Liver (tissue), 9 donors: ENCODE results near the gene GYG2. TPM values are rescaled to one million over a fixed set of nuclear protein-coding genes. Genes with fewer than 3 reads are reported as not detected.

Experiments
- DNase-seq: peaks from one replicate; pipeline ENCODE4 v3.0.0-alpha.2; 2017; ENCODE audit warnings: low spot score
- H3K27ac ChIP-seq, 2 donors: one replicate each; pipeline ENCODE4 v1.7.0; 2013; ENCODE audit warnings: inconsistent platforms in 2 of 2, low read length in 2 of 2, control low read depth in 1 of 2, low read depth in 1 of 2, mild to moderate bottlenecking in 1 of 2
- H3K27me3 ChIP-seq, 4 donors: one replicate each; pipeline versions ENCODE4 v1.6.1 to v1.7.0; 2013; ENCODE audit warnings: low read length in 3 of 4, inconsistent platforms in 1 of 4, mild to moderate bottlenecking in 1 of 4, moderate library complexity in 1 of 4; ENCODE audit not compliant: control insufficient read depth in 4 of 4, insufficient read depth in 4 of 4
- H3K36me3 ChIP-seq, 4 donors: one replicate each; pipeline versions ENCODE4 v1.6.1 to v1.7.0; 2013; ENCODE audit warnings: low read length in 3 of 4, mild to moderate bottlenecking in 3 of 4, low read depth in 1 of 4, moderate library complexity in 1 of 4; ENCODE audit not compliant: control insufficient read depth in 4 of 4, insufficient read depth in 3 of 4
- H3K4me1 ChIP-seq, 4 donors: one replicate each; pipeline versions ENCODE4 v1.6.1 to v1.7.0; 2013; ENCODE audit warnings: low read length in 3 of 4, mild to moderate bottlenecking in 3 of 4, moderate library complexity in 1 of 4; ENCODE audit not compliant: control insufficient read depth in 4 of 4, insufficient read depth in 4 of 4
- H3K4me3 ChIP-seq, 3 donors: one replicate each; pipeline versions ENCODE4 v1.6.1 to v1.7.0; 2013; ENCODE audit warnings: low read length in 3 of 3, control low read depth in 1 of 3, low read depth in 1 of 3, mild to moderate bottlenecking in 1 of 3
- H3K9ac ChIP-seq, 2 donors: one replicate each; pipeline ENCODE4 v1.7.0; 2013; ENCODE audit warnings: low read length in 2 of 2, mild to moderate bottlenecking in 2 of 2, moderate library complexity in 2 of 2, control low read depth in 1 of 2, low read depth in 1 of 2
- H3K9me3 ChIP-seq, 4 donors: one replicate each; pipeline versions ENCODE4 v1.6.1 to v1.7.0; 2013; ENCODE audit warnings: low read length in 3 of 4; ENCODE audit not compliant: control insufficient read depth in 4 of 4
- EGR1 ChIP-seq, 2 donors: IDR thresholded peaks; 2 replicates each; pipeline ENCODE4 v1.6.1; 2016 to 2018; ENCODE audit warnings: antibody characterized with exemption in 2 of 2, low read depth in 2 of 2
- FOXA1 ChIP-seq: IDR thresholded peaks from 2 replicates; pipeline ENCODE4 v1.6.1; 2016; ENCODE audit warnings: antibody characterized with exemption
- FOXA2 ChIP-seq: IDR thresholded peaks from 2 replicates; pipeline ENCODE4 v1.6.1; 2016; ENCODE audit warnings: antibody characterized with exemption
- GABPA ChIP-seq, 2 donors: IDR thresholded peaks in 1 of 2; conservative IDR thresholded peaks in 1 of 2; 2 replicates each; pipeline ENCODE4 v1.6.1; 2016; ENCODE audit warnings: antibody characterized with exemption in 2 of 2, mild to moderate bottlenecking in 1 of 2, moderate library complexity in 1 of 2
- HNF4A ChIP-seq, 2 donors: conservative IDR thresholded peaks; 2 replicates each; pipeline ENCODE4 v1.6.1; 2016; ENCODE audit warnings: antibody characterized with exemption in 2 of 2, mild to moderate bottlenecking in 2 of 2
- HNF4G ChIP-seq: IDR thresholded peaks from 2 replicates; pipeline ENCODE4 v1.6.1; 2016; ENCODE audit warnings: antibody characterized with exemption
- JUND ChIP-seq, 2 donors: IDR thresholded peaks; 2 replicates each; pipeline ENCODE4 v1.6.1; 2016; ENCODE audit warnings: antibody characterized with exemption in 2 of 2
- NR2F2 ChIP-seq: IDR thresholded peaks from 2 replicates; pipeline ENCODE4 v1.6.1; 2016; ENCODE audit warnings: antibody characterized with exemption
- RAD21 ChIP-seq, 2 donors: IDR thresholded peaks; 2 replicates each; pipeline ENCODE4 v1.6.1; 2016; ENCODE audit warnings: antibody characterized with exemption in 2 of 2, mild to moderate bottlenecking in 2 of 2
- RXRA ChIP-seq, 2 donors: IDR thresholded peaks; 2 replicates each; pipeline ENCODE4 v1.6.1; 2017 to 2018; ENCODE audit warnings: antibody characterized with exemption in 2 of 2, mild to moderate bottlenecking in 1 of 2
- SP1 ChIP-seq: IDR thresholded peaks from 2 replicates; pipeline ENCODE4 v1.6.1; 2018; ENCODE audit warnings: antibody characterized with exemption, mild to moderate bottlenecking
- TAF1 ChIP-seq: conservative IDR thresholded peaks from 2 replicates; pipeline ENCODE4 v1.6.1; 2016; ENCODE audit warnings: antibody characterized with exemption, mild to moderate bottlenecking
- YY1 ChIP-seq: IDR thresholded peaks from 2 replicates; pipeline ENCODE4 v1.6.1; 2016; ENCODE audit warnings: antibody characterized with exemption, mild to moderate bottlenecking
- WGBS: extraction: QIAGEN DNeasy Blood & Tissue Kit; methylation state at CpG from one replicate; pipeline ENCODE4 v1.1.7; 2013; 5-methylcytosine and 5-hydroxymethylcytosine counted together
- polyA plus RNA-seq, 2 donors: library from polyadenylated mRNA; stranded (reverse) in 1 of 2; unstranded in 1 of 2; fragments of 200-250 nt in 1 of 2; fragments of >200 nt in 1 of 2; fragmentation: Nextera tagmentation in 1 of 2; extraction: Ambion mirVana in 1 of 2; gene quantifications; one replicate each; pipeline versions ENCODE4 v1.2.1 to v1.2.3, GENCODE V29; 2013 to 2015
- total RNA-seq, 2 donors: library from RNA; depleted of rRNA; stranded (reverse); fragments of >200 nt; gene quantifications; one replicate each; pipeline ENCODE4 v1.2.3, GENCODE V29; 2014
- TF ChIP-seq, protein P1 (sequence below): IDR thresholded peaks from 2 replicates; pipeline ENCODE4 v1.6.1; 2016; ENCODE audit warnings: antibody characterized with exemption
- TF ChIP-seq, protein P2 (sequence below): IDR thresholded peaks from 2 replicates; pipeline ENCODE4 v1.6.1; 2016; ENCODE audit warnings: antibody characterized with exemption
- TF ChIP-seq, protein P3 (sequence below): fragments of 150-350 bp; IDR thresholded peaks from 2 replicates; pipeline ENCODE4 v1.5.1; 2017; ENCODE audit warnings: improper control_type of control experiment, low read depth, low read length; ENCODE audit not compliant: missing input control
- TF ChIP-seq, protein P4 (sequence below): IDR thresholded peaks from 2 replicates; pipeline ENCODE4 v1.6.1; 2016; ENCODE audit warnings: antibody characterized with exemption
- TF ChIP-seq, protein P5 (sequence below): IDR thresholded peaks from 2 replicates; pipeline ENCODE4 v1.6.1; 2016; ENCODE audit warnings: antibody characterized with exemption, mild to moderate bottlenecking
- donor health status: healthy.
- donor health status: healthy.
- donor health status: healthy.
- donor health status: healthy.
- donor health status: healthy.

GYG2 gene
- total and polyA plus RNA-seq, 4 donors: 11.3 to 32.6 (median 14.3) TPM

DNA sequence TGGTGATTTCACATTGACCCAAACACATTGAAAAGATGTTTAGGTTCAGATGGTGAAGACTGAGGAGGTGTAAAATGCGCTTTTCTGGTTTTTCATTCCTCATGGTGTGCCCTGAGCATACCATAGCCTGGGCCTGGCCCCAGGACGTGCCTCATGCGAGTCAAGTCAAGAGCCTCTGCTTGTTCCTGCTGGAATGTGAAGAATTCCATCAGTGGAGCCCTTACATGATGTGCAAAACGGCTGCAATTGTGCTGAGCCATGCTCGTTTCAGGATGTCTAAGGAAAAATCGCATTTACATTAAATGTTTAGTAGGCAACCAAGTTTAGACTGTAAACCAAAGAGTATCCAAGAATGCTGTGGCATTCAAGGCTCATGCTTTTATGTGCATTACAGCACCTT, 34.9 kb downstream of the GYG2 start:
- TF ChIP-seq, protein P1, sequence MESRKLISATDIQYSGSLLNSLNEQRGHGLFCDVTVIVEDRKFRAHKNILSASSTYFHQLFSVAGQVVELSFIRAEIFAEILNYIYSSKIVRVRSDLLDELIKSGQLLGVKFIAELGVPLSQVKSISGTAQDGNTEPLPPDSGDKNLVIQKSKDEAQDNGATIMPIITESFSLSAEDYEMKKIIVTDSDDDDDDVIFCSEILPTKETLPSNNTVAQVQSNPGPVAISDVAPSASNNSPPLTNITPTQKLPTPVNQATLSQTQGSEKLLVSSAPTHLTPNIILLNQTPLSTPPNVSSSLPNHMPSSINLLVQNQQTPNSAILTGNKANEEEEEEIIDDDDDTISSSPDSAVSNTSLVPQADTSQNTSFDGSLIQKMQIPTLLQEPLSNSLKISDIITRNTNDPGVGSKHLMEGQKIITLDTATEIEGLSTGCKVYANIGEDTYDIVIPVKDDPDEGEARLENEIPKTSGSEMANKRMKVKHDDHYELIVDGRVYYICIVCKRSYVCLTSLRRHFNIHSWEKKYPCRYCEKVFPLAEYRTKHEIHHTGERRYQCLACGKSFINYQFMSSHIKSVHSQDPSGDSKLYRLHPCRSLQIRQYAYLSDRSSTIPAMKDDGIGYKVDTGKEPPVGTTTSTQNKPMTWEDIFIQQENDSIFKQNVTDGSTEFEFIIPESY: no peak
- TF ChIP-seq EGR1 (IDR thresholded peaks at IDR 0.05; ENCODE audit: low read depth in 2 of 2) (no peak), SP1 (no peak)
- TF ChIP-seq, protein P2, sequence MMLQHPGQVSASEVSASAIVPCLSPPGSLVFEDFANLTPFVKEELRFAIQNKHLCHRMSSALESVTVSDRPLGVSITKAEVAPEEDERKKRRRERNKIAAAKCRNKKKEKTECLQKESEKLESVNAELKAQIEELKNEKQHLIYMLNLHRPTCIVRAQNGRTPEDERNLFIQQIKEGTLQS: no peak

DNA sequence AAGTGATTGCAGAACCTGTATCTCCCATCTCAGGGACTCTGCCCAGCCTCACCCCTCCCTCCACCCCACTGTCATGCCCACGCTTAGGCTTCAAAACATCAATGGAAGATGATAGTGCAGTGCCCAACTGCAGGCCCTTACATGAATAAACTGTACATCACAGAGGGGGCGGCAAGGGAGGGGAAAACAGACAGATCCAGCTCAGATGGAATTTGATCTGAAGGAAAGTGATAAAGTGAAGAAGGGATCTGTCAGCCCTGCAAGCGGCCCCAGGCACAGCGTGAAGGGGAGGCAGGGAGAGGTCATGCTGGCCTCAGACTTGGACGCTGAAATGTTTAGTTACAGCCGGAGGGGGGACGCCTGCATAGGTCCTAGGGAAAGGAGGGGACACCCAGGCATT, 38.5 kb downstream of the GYG2 start:
- H3K27ac ChIP-seq: no peak overlapping the region
- no peak overlapping the region for H3K4me3 ChIP-seq
- no peak overlapping the region for H3K9ac ChIP-seq
- peaks cover 0 to 35% (median 9%) of the 10 kb centered on the region in 4 donors for H3K36me3 ChIP-seq
- no peaks in the 10 kb centered on the region for H3K27me3 ChIP-seq
- DNase-seq: no peak
- TF ChIP-seq RXRA (IDR thresholded peaks at IDR 0.05) (no peak), FOXA1 (no peak), FOXA2 (no peak), YY1 (no peak), RAD21 (IDR thresholded peaks at IDR 0.05) (no peak), GABPA (IDR thresholded peaks at IDR 0.05 in 1 of 2, conservative IDR thresholded peaks at IDR 0.05 in 1 of 2) (no peak), SP1 (no peak), JUND (IDR thresholded peaks at IDR 0.05) (no peak), HNF4A (conservative IDR thresholded peaks at IDR 0.05) (no peak), TAF1 (no peak), HNF4G (no peak), EGR1 (IDR thresholded peaks at IDR 0.05; ENCODE audit: low read depth in 2 of 2) (no peak), NR2F2 (no peak)
- TF ChIP-seq, protein P1: no peak
- TF ChIP-seq, protein P3, sequence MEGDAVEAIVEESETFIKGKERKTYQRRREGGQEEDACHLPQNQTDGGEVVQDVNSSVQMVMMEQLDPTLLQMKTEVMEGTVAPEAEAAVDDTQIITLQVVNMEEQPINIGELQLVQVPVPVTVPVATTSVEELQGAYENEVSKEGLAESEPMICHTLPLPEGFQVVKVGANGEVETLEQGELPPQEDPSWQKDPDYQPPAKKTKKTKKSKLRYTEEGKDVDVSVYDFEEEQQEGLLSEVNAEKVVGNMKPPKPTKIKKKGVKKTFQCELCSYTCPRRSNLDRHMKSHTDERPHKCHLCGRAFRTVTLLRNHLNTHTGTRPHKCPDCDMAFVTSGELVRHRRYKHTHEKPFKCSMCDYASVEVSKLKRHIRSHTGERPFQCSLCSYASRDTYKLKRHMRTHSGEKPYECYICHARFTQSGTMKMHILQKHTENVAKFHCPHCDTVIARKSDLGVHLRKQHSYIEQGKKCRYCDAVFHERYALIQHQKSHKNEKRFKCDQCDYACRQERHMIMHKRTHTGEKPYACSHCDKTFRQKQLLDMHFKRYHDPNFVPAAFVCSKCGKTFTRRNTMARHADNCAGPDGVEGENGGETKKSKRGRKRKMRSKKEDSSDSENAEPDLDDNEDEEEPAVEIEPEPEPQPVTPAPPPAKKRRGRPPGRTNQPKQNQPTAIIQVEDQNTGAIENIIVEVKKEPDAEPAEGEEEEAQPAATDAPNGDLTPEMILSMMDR: no peak
- TF ChIP-seq, protein P2: no peak
- TF ChIP-seq, protein P4, sequence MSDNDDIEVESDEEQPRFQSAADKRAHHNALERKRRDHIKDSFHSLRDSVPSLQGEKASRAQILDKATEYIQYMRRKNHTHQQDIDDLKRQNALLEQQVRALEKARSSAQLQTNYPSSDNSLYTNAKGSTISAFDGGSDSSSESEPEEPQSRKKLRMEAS: no peak
- TF ChIP-seq, protein P5, sequence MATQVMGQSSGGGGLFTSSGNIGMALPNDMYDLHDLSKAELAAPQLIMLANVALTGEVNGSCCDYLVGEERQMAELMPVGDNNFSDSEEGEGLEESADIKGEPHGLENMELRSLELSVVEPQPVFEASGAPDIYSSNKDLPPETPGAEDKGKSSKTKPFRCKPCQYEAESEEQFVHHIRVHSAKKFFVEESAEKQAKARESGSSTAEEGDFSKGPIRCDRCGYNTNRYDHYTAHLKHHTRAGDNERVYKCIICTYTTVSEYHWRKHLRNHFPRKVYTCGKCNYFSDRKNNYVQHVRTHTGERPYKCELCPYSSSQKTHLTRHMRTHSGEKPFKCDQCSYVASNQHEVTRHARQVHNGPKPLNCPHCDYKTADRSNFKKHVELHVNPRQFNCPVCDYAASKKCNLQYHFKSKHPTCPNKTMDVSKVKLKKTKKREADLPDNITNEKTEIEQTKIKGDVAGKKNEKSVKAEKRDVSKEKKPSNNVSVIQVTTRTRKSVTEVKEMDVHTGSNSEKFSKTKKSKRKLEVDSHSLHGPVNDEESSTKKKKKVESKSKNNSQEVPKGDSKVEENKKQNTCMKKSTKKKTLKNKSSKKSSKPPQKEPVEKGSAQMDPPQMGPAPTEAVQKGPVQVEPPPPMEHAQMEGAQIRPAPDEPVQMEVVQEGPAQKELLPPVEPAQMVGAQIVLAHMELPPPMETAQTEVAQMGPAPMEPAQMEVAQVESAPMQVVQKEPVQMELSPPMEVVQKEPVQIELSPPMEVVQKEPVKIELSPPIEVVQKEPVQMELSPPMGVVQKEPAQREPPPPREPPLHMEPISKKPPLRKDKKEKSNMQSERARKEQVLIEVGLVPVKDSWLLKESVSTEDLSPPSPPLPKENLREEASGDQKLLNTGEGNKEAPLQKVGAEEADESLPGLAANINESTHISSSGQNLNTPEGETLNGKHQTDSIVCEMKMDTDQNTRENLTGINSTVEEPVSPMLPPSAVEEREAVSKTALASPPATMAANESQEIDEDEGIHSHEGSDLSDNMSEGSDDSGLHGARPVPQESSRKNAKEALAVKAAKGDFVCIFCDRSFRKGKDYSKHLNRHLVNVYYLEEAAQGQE: no peak
- 97% methylated on average over 7 of the region's 7 CpGs for WGBS
- no peaks in the 10 kb centered on the region for H3K9me3 ChIP-seq
- no peaks in the 10 kb centered on the region for H3K4me1 ChIP-seq

More for the DNA sequence above, 34.9 kb downstream of the GYG2 start:
- no peak overlapping the region for H3K4me3 ChIP-seq
- DNase-seq: no peak
- H3K9me3 ChIP-seq: no peaks in the 10 kb centered on the region
- H3K36me3 ChIP-seq: peaks cover 0 to 55% (median 21%) of the 10 kb centered on the region in 4 donors
- H3K4me1 ChIP-seq: no peaks in the 10 kb centered on the region
- no peaks in the 10 kb centered on the region for H3K27me3 ChIP-seq
- WGBS: 89% methylated on average over 6 of the region's 6 CpGs
- no peak overlapping the region for H3K27ac ChIP-seq
- no peak overlapping the region for H3K9ac ChIP-seq
